ENCODE data around the gene AQP6. TPM values are rescaled to one million over a fixed set of nuclear protein-coding genes. Genes with fewer than 3 reads are reported as not detected.

AQP6 gene
- total RNA-seq, 1 donor from 2014 or later: 0.21 TPM

- DNase-seq (ENCODE audit: low read depth, low spot score): no peak
- Mint-ChIP-seq H3K36me3 (ENCODE audit: low read depth) (no peaks in the 10 kb centered on the region), H3K4me1 (peaks cover 35% of the 10 kb centered on the region), H3K27ac (ENCODE audit: unreplicated experiment) (no peak overlapping the region), H3K27me3 (ENCODE audit: low read depth) (no peaks in the 10 kb centered on the region), H3K9me3 (no peaks in the 10 kb centered on the region), H3K4me3 (no peak overlapping the region)
- TF ChIP-seq CTCF (conservative IDR thresholded peaks at IDR 0.05): no peak
Measured at GRCh38 chr12:50018968-50019367, 46.2 kb downstream of the AQP6 start.

GRCh38 chr12:50019524-50019923 lies 46.8 kb downstream of the AQP6 start:
- no peak for DNase-seq (ENCODE audit: low read depth, low spot score)
- H3K36me3 Mint-ChIP-seq (ENCODE audit: low read depth): no peaks in the 10 kb centered on the region
- no peak for TF ChIP-seq CTCF (conservative IDR thresholded peaks at IDR 0.05)
- H3K4me3 Mint-ChIP-seq: no peak overlapping the region
- H3K4me1 Mint-ChIP-seq: peaks cover 41% of the 10 kb centered on the region
- no peaks in the 10 kb centered on the region for H3K9me3 Mint-ChIP-seq
- no peak overlapping the region for H3K27ac Mint-ChIP-seq (ENCODE audit: unreplicated experiment)
- no peaks in the 10 kb centered on the region for H3K27me3 Mint-ChIP-seq (ENCODE audit: low read depth)

GRCh38 chr12:50021031-50021430 lies 48.3 kb downstream of the AQP6 start:
- Mint-ChIP-seq H3K9me3 (peaks cover 2% of the 10 kb centered on the region), H3K27ac (ENCODE audit: unreplicated experiment) (no peak overlapping the region), H3K27me3 (ENCODE audit: low read depth) (no peaks in the 10 kb centered on the region), H3K4me1 (peaks cover 49% of the 10 kb centered on the region), H3K4me3 (peak overlapping the region; percentile 1), H3K36me3 (ENCODE audit: low read depth) (peaks cover 2% of the 10 kb centered on the region)
- DNase-seq (ENCODE audit: low read depth, low spot score): no peak
- TF ChIP-seq CTCF (conservative IDR thresholded peaks at IDR 0.05): no peak

- no peak for DNase-seq (ENCODE audit: low read depth, low spot score)
- no peak for TF ChIP-seq CTCF (conservative IDR thresholded peaks at IDR 0.05)
- H3K4me3 Mint-ChIP-seq: peak overlapping the region; percentile 97
- no peaks in the 10 kb centered on the region for H3K27me3 Mint-ChIP-seq (ENCODE audit: low read depth)
- H3K27ac Mint-ChIP-seq (ENCODE audit: unreplicated experiment): no peak overlapping the region
- H3K36me3 Mint-ChIP-seq (ENCODE audit: low read depth): peaks cover 2% of the 10 kb centered on the region
- H3K4me1 Mint-ChIP-seq: peaks cover 45% of the 10 kb centered on the region
- H3K9me3 Mint-ChIP-seq: peaks cover 2% of the 10 kb centered on the region
Measured at GRCh38 chr12:50022903-50023302, 50.2 kb downstream of the AQP6 start.

GRCh38 chr12:50024227-50024626 lies 51.5 kb downstream of the AQP6 start:
- Mint-ChIP-seq H3K27ac (ENCODE audit: unreplicated experiment) (no peak overlapping the region), H3K9me3 (peaks cover 2% of the 10 kb centered on the region), H3K4me3 (peak overlapping the region; percentile 97)

More at GRCh38 chr12:50024227-50024626, 51.5 kb downstream of the AQP6 start:
- no peaks in the 10 kb centered on the region for H3K27me3 Mint-ChIP-seq (ENCODE audit: low read depth)
- peaks cover 40% of the 10 kb centered on the region for H3K4me1 Mint-ChIP-seq
- H3K36me3 Mint-ChIP-seq (ENCODE audit: low read depth): peaks cover 2% of the 10 kb centered on the region
- no peak for DNase-seq (ENCODE audit: low read depth, low spot score)
- TF ChIP-seq CTCF (conservative IDR thresholded peaks at IDR 0.05): no peak

All from neural crest cell (in vitro differentiated cells).